CD4-positive, alpha-beta T cell treated with Interleukin-12 subunit alpha and Interleukin-12 subunit beta, for 1 hour (primary cell): ENCODE data around the gene LZTR1.

Experiments
- DNase-seq: peaks from one replicate; pipeline ENCODE4 v3.0.0-alpha.2; 2020

The LZTR1 gene

GRCh38 chr22:20983081-20983771, 1.1 kb downstream of the LZTR1 start:
- no peak for DNase-seq

GRCh38 chr22:20985720-20986119, 3.6 kb downstream of the LZTR1 start:
- no peak for DNase-seq

DNA sequence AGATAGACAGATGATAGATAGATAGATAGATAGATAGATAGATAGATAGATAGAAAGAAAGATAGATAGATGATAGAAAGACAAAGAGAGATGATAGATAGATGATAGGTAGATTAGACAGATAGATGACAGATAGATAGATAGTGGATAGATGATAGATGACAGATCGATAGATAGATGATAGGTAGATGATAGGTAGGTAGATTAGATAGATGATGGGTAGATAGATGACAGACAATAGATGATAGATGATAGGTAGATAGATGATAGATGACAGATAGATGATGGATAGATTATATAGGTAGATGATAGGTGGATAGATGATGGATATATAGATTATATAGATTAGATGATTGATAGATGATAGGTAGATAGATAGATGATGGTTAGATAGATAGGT, 4.3 kb downstream of the LZTR1 start:
- no peak for DNase-seq

DNA sequence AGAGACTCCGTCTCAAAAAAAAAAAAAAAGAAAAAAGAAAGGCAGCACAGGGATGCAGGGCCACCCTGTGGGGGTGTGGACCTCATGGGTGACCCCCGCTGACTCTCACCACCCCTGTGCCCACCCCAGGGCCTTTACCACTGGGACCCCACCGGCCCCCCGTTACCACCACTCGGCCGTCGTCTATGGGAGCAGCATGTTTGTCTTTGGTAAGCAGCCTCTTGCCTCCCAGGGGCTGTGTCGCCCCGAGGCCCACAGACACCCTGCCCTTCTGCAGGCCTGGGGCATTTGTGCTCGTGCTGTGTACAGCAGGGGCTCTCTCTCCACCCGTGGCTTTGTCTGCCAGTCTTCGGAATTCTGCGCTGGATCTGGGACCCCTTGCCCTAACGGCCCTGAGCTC, 5.3 kb downstream of the LZTR1 start:
- DNase-seq, result no peak

- no peak for DNase-seq
These were observed 6.7 kb downstream of the LZTR1 start for GRCh38 chr22:20988573-20989322.

GRCh38 chr22:20989323-20990138, 7.4 kb downstream of the LZTR1 start:
- DNase-seq, result no peak

DNA sequence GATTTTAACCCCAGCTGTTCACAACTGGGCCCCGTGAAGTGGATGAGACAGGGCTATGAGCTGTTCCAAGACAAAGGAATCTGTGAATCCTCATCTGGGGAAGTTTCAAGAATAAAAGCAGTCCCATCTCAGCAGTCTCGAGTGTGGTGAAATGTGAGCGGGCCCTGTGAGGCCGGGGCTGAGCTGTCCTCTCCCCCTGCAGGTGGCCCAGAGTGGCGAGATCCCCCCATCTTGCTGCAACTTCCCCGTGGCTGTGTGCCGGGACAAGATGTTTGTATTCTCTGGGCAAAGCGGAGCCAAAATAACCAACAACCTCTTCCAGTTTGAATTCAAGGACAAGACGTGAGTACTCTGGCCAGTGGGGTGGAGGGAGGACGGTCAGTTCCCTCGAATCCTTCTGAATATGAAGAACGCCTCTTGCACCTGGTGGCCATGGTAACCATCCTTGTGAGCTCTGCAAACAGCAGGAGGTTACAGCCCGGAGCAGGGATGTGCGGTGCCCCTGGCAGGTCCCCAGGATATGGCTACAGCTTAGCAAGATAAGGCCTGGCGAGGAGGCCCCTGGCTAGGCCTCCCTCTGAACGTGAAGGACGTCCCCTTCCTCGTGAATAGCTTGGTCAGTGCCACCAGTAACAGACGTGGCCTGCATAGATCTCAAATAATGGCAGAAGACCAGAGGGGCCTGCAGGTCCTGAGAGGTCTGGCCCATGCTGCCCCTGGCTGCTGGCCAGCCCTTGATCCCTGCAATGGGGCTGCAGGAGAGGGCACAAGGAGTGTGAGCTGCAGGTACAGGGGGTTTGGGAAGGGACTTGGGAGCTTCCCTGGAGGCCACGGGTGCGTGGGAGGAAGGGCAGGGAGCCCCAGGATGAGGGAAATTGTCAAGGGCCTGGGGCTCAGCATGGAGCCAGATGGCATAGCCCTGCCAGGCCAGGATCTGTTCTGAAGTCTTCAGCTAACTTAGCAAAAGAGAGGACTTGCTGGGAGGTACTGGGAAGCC, 8.4 kb downstream of the LZTR1 start:
- DNase-seq, result no peak

DNA sequence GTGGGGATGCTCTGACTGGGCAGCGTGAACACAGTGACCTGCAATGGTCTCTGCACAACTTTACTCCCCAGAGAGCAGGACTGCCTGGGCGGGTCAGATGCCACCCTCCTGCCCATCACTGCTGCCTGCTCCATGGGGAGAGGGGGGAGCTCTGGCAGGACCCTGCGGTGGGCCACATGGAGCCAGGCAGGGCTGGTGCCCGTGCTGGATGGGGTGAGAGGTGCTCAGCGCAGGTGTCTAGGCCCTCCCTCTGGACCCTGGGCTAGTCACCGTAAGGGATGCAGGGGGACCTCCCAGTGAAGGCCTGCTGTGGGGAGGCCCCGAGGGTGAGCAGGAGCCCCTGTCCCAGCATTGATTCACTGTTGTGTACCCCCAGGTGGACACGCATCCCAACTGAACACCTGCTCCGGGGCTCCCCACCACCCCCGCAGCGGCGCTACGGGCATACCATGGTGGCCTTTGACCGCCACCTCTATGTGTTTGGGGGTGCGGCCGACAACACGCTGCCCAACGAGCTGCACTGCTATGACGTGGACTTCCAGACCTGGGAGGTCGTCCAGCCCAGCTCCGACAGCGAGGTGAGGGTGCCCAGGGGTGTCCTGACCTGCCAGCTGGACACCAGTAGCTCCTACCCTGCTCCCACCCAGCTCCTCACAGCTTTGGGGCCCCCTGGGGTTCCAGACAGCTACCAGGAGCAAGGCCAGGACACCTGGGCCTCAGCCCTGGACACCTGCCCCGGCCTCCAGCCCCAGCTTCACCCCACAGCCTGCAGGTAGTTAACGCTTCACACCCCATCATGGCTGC, 9.4 kb downstream of the LZTR1 start:
- DNase-seq, result no peak

DNA sequence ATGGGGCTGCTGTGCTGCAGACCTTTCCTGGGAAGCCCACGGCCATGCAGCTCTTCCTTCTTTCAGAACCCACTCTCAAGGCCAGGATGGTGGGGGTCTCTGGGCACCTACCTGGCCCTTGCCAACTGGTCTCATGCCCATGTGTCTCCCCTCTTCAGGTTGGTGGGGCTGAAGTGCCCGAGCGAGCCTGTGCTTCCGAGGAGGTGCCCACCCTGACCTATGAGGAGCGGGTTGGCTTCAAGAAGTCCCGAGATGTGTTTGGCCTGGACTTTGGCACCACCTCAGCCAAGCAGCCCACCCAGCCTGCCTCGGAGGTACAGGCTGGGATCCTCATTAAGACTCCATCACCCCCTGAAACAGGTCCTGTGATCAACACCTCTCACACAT, 10.0 kb downstream of the LZTR1 start:
- DNase-seq, result no peak

DNA sequence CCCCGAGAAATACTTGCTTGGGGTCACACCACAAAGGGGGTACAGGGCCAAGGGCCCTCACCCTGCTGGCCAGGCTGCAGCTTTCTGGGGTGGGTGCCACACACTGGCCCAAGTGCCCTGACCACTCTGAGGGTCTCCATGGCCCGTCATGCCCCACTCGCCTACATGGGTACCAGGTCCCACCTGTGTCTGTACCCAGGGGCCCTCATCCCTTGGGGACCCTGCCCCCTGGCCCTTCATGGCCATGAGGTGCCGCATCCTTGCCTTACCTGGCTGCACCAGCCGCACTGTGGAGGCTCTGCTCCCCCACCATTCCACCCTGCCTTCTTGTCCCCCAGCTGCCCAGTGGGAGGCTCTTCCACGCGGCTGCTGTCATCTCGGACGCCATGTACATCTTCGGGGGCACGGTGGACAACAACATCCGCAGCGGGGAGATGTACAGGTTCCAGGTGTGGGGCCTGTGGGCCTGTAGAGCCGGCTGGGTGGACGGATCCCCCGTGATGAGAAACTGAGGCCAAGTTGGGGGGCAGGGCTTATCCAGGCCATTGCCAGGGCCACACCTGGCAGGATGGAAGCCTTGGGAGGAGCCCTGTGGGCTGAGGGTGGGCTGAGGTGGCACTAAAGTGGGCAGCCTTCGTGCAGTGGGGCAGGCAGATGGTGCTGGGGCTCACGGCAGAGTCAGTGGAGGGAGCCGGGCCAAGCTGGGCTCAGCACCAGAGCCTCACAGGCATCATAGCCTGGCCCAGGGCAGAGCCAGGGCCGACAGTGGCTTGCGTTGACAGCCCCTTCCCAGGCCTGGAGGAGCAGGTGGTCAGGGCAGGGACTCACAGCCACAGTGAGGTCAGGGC, 10.6 kb downstream of the LZTR1 start:
- no peak for DNase-seq

DNA sequence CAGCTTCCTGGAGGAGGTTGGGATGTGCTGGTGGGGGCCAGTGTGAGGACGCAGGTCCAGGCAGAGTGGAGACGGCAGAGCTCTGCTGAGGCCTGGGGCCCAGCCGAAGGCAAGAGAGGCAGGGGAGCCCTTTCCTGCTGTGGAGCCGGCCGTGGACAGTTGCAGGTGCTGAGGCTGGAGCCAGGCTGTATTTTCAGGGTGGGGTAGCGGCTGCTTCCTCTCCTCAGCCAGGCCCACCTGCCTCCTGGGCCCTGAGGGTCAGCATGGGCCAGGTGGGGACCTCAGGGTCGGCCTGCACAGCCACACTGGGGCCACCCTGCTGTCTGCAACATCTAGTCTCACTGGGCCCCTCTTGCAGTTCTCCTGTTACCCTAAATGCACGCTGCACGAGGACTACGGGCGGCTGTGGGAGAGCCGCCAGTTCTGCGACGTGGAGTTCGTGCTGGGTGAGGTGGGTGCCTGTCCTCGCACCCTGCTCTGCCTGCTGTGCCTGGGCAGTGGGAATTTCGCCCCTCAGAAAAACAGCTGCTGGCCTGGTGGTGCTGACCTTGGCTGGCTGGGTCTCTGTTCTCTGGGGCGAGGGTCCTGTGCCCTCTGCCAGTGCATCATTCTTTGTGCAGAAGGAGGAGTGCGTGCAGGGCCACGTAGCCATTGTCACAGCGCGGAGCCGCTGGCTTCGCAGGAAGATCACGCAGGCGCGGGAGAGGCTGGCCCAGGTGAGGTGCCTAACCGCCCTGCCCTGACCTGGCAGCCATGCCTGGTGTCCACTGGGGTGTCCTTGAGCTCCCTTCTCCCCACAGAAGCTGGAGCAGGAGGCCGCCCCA, 11.4 kb downstream of the LZTR1 start:
- DNase-seq, result no peak

- DNase-seq, result no peak
These were observed 12.2 kb downstream of the LZTR1 start for GRCh38 chr22:20994128-20994901.

DNA sequence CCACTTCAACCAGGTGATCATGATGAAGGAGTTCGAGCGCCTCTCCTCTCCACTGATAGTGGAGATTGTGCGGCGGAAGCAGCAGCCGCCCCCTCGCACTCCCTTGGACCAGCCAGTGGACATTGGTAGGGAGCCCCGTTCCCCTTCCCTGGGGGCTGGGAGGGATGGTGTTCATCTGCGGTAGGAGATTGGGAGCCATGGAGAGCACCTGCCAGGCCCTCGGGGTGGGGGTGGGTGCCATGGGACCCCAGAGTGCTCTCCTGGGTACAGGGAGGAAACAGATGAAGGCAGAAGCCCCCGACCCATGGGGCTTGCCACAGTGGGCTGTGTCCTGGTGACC, 12.8 kb downstream of the LZTR1 start:
- DNase-seq, result no peak

GRCh38 chr22:20995329-20996030, 13.4 kb downstream of the LZTR1 start:
- DNase-seq, result no peak

GRCh38 chr22:20996031-20996410, 13.9 kb downstream of the LZTR1 start:
- no peak for DNase-seq

- no peak for DNase-seq
These were observed 14.8 kb downstream of the LZTR1 start for GRCh38 chr22:20996598-20997535.
